GM19397 (cell line): ENCODE results near the gene PEX14.

Experiments
- ATAC-seq: cut with Tn5 transposase; IDR thresholded peaks from one replicate; pipeline ENCODE4 v1.9.1; 2021; ENCODE audit warnings: mild to moderate bottlenecking, moderate library complexity; ENCODE audit not compliant: unreplicated experiment

The PEX14 gene

GRCh38 chr1:10515976-10516750 is 41.4 kb downstream of the PEX14 start:
- no peak for ATAC-seq

GRCh38 chr1:10516925-10517676 is 42.4 kb downstream of the PEX14 start:
- ATAC-seq = no peak

GRCh38 chr1:10517677-10517982 is 42.9 kb downstream of the PEX14 start:
- ATAC-seq = no peak

- no peak for ATAC-seq
Measured at GRCh38 chr1:10519016-10519417, 44.3 kb downstream of the PEX14 start.

GRCh38 chr1:10520497-10520896 is 45.7 kb downstream of the PEX14 start:
- ATAC-seq = no peak

- ATAC-seq = no peak
Measured at GRCh38 chr1:10520952-10521351, 46.2 kb downstream of the PEX14 start.

- ATAC-seq = no peak
Measured at GRCh38 chr1:10521537-10522157, 46.9 kb downstream of the PEX14 start.

- ATAC-seq = no peak
Measured at GRCh38 chr1:10522322-10522860, 47.6 kb downstream of the PEX14 start.

GRCh38 chr1:10525208-10525607 is 50.5 kb downstream of the PEX14 start:
- no peak for ATAC-seq

GRCh38 chr1:10528066-10529014 is 53.6 kb downstream of the PEX14 start:
- ATAC-seq = no peak

GRCh38 chr1:10529091-10529490 is 54.3 kb downstream of the PEX14 start:
- ATAC-seq = no peak

- no peak for ATAC-seq
Measured at GRCh38 chr1:10529765-10530164, 55.0 kb downstream of the PEX14 start.

GRCh38 chr1:10530281-10530740 is 55.6 kb downstream of the PEX14 start:
- ATAC-seq = no peak

GRCh38 chr1:10530756-10531495 is 56.2 kb downstream of the PEX14 start:
- no peak for ATAC-seq

GRCh38 chr1:10532362-10532761 is 57.6 kb downstream of the PEX14 start:
- no peak for ATAC-seq

- ATAC-seq = no peak
Measured at GRCh38 chr1:10534519-10534918, 59.8 kb downstream of the PEX14 start.

GRCh38 chr1:10536133-10536770 is 61.5 kb downstream of the PEX14 start:
- ATAC-seq = no peak

- ATAC-seq = no peak
Measured at GRCh38 chr1:10537082-10537766, 62.5 kb downstream of the PEX14 start.
